NCI-H2107 treated with DMSO at 0.1 percent for 48 hours (cell line): ENCODE measurements around the gene GPX1.

Experiments used
- DNase-seq: peaks from one replicate; lab custom pipeline; 2025; ENCODE audit not compliant: unreplicated experiment; lab: John Stamatoyannopoulos, UW

Gene GPX1

DNA sequence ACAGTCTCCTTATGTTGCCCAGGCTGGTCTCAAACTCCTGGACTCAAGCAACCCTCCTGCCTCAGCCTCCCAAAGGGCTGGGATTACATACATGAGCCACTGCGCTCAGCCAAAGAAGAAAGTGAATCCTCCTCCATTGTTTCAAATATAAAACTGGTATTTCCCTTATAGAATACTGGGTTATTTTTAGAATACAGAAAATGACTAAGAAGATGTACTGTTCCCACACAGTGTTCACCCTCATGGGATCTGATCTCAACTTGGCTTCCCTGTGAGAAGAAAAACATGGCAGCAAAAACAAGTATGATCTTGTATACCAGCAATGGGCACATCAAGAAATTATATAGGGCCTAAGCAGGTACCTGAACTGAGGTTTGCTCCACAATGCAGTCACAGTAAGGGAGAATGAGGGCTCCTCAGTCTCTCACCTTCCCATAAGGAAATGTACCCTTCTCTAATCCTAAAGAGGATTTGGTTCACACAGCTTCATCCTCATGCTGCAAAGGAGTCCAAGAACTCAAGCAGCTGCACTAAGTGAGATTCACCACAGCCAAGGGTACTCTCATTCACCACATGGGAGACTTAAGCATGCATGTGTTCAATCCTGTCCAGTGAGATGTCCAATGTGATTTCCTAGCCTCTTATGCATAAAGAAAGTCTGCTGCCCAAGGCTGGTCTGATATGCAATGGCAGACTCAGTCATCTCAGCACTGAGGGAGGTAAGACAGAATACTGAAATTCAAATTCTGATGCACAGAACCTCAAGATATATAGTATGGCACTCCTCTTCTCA lies 44.1 kb downstream of the GPX1 start:
- DNase-seq = no peak

DNA sequence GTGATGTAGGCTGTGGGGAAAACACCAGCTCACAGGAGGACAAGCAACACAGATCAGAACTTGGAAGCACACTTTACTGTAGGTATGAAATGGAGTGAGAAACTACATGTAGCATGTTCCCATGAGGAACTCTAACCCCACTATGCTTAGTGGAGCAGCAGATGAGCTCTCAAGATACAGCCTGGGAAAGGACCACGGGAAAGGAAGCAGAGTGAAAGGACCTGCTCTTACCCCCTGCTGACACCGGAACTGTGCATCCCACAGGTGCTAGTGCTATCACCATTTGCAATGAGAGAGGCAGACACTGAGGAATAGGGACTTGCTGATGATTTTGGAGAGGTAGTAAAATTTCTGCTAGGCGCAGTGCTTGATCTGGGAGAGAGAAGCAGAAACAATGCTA lies 46.9 kb downstream of the GPX1 start:
- DNase-seq = no peak

- no peak for DNase-seq
Observed at GRCh38 chr3:49310677-49311076, 47.5 kb downstream of the GPX1 start.
